Measurements from ENCODE around the gene TLX3.
"Not testable (repeated sequence)": the region's sequence is repeated elsewhere in the genome, so short reads cannot be mapped to it uniquely, and the experiment has no call there.

Gene TLX3

DNA sequence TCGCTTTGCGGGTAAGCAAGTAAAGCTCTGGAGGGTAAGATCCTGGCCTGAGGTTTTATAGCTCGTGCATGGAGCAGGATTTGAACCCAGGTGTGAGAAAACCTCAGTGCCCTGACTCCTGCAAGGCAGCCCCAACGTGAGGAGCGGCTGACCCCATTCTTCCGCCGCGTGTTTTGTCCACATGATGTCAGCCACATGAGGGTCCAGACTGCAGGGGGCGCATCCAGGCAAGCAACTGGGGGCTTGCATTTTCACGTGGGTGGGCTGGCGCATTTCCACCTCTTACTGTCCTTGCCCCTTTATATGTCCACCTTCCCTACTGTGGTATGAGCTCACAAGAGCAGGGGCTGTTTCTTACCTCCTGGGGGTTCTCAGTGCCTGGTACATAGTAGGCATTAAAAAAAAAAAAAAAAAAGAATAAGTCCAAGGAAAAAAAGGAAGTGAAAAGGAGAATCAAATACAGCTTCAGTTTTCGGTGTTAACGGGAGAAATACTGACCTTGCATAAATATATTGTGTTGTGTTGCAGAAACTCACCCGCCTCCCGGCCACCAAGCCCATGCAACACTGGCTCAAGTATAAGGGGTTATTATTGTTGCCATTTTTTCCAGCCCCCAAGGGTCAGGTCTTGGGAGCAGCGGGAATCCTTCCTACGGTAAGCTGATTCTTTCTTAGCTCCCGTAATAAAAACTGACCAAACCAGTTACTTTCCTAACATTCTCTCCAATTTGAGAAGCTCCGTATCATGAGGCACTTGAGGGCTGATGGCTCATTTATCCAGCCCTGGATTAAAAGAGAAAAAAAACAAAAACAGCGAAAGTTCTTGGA is 15.0 kb downstream of the TLX3 start:
- DNase-seq, result no peak

DNA sequence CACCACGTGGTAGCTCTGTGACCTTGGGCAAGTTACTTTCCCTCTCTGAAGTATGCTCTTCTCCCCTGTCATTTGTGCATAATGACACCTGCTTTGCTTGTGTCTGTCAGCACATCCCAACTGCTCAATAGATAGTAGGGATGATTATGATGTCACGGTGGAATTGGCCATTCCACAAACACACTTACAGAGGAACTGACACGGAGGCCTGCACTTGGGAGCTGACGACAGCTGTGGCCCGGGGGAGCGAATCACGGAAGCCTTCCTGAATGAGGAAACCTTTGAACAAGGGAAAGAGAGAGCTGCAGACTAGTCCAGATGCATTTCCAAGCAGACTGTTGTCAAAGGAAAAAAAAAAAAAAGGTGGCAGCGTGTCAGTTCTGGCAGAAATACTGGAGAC is 21.0 kb downstream of the TLX3 start:
- DNase-seq, result no peak

DNA sequence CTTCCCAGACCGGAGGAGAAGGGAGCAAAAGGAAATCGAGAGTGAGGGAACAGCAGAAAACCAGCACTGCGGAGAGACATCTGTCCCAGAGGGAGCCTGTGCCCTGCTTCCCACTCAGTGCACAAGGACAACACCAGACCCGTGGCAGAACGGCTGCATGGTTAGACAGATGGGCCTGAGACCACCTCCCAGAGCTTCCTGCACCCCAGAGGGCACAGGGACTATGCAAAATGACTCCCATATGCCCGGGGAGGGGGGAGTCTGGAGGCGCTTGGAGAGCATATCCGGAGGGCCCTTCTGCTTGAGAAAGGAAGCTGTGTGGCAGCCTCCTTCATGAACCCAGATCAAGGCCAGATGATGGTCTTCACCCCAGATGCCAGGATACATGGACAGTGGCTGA is 26.6 kb downstream of the TLX3 start:
- DNase-seq, result no peak

DNA sequence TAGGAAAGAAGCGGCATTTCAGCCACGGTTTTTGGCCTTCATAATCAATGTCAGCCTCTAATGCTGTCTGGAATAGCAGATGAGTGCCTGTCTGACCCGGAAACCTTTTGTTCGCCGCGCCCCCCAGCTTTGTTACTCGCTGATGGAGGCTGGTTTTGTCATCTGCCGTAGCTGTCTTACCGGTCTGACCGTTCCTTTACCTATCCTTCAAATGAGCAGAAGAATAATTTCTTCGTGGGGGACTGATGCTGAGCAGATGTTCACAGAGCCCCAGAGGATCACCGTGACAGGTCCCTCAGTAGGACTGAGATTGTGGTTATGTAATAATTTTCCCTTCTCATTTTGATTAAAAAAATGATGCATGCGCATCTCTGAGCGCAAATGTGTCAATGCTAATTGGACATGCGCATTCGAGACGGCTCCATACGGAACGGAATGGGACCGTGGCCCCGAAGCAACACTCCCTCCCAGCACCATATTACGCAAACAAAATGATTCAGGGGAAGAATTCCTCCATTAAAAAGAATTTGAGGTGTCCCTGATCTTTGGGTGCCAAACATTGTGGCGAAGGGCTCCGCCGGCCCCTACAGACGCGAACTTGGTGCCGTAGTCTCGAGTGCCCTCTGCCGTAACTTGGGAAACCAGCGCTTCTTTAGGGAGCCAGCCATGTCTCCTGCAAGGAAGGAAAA is 27.6 kb downstream of the TLX3 start:
- DNase-seq, result peak; percentile 42

DNA sequence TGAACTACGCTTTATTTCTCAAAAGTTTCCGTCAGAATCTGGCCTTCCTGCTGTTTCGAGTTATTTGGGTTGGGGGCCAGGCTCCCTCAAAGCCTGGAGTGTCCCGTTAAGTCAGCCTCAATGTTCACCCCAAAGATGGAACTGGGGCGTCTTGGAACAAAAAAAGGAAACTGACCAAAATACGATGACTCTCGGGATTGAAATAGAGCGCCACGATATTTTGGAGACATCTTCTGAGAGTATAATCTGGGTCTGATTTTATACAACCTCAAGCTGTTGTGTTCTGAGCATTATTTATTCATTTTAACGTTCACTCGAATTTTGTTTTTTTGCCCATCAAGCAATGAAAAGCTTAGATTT is 28.1 kb downstream of the TLX3 start:
- DNase-seq, result no peak

DNA sequence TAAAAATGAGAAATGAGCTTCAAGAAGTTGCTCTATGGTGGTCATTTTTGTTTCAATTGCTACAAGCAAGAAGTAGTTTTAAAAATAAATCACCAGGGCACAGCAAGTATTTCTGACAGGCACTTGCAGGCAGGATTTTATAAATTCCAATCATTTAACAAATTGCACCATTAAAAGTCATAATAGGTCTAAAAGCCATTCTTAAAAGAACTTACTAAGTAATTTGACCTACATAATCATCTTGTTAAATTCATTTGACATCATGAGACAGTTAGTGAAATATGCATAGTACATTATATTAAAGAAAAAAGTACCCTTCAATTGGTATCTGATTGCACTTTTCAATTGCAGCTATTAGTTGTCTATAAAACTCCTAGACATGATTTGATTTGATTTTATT is 31.0 kb downstream of the TLX3 start:
- no peak for DNase-seq

DNA sequence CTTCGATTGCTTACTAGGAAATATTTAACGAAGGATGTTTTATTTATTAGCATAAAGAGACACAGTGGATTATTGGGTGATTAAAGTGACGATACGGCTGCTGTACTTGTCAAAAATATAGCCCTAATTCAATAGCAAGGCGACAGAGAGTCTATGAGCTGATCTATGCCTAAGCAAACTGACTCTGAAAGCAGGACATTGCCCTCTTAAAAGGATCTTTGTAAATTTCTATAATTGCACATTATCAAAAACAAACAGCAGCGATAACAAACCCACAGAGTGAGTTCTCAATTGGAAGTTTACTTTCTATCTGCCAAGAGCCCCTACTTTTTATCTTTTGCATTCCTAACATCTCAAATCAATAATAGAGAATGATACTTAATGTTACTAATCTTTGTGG is 31.4 kb downstream of the TLX3 start:
- no peak for DNase-seq

- no peak for DNase-seq
Measured at GRCh38 chr5:171342362-171343111, 33.5 kb downstream of the TLX3 start.

DNA sequence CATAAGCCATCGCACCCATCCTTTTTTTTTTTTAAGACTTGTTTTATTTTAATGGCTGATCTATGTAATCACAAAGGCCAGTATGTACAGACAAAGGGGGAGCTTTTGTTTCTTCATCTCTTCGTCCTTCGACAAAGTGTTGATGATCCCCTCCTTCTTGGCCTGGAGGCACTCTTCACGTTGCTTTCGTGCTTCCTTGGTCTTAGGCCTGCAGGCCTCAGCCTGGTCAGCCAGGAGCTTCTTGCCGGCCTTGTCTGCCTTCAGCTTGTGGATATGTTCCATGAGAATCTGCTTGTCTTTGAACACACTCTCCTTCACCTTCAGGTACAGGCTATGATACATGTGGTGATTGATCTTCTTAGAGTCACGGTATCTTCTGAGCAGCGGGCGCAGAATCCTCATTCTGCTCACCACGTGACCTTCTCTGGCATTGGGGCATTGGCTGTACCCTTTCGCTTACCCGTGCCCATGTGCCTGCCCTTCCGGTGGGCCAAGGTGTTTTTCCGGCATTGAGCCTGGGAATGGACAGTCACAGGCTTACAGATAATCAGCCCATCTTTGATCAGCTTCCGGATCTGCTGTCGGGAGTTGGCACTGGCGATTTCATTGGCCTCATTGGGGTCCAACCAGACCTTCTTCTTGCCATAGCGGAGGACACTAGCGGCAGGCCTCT is 36.0 kb downstream of the TLX3 start:
- DNase-seq, result no peak

- no peak for DNase-seq
Measured at GRCh38 chr5:171351536-171352073, 42.6 kb downstream of the TLX3 start.

GRCh38 chr5:171355302-171355724 is 46.3 kb downstream of the TLX3 start:
- DNase-seq, result no peak

GRCh38 chr5:171357843-171358242 is 48.8 kb downstream of the TLX3 start:
- no peak for DNase-seq

DNA sequence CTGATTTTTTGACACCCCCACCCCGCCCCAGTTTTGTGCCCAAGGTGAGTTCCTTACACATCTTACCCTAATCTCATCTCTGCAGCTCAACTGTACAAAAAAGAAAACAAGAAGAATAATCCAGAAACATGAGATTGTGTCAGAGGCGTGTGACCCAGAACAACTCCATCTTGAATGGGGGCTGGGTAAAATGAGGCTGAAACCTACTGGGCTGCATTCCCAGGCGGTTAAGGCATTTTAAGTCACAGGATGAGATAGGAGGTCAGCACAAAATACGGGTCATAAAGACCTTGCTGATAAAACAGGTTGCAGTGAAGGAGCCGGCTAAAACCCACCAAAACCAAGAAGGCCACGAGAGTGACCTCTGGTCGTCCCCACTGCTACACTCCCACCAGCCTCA is 52.1 kb downstream of the TLX3 start:
- DNase-seq, result not testable (repeated sequence)

Measured in right kidney (tissue), 1 donor.